ENCODE results near the gene MCIDAS. TPM values are rescaled to one million over a fixed set of nuclear protein-coding genes. Genes with fewer than 3 reads are reported as not detected.

The MCIDAS gene
- total RNA-seq: not detected in 2 replicates

GRCh38 chr5:55226934-55227663 lies at the start of gene MCIDAS:
Gene MCIDAS (minus strand): TSS chr5:55227315. CDS start chr5:55227138, 177 bp downstream.

GRCh38 chr5:55232985-55233928 lies 6.1 kb upstream of the MCIDAS start, which contains the start of gene CCNO:
Gene CCNO (minus strand): TSS chr5:55233608. CDS start chr5:55233523, 85 bp downstream.

GRCh38 chr5:55172937-55173686 lies 54.0 kb downstream of the MCIDAS start, which contains the start of gene CDC20B:
Gene CDC20B (minus strand): TSS chr5:55173177. CDS start chr5:55173000, 177 bp downstream.

Other genes starting within 250 kb of the MCIDAS start
- 1.8 and 16.4 TPM in 2 replicates for gene ESM1, start 241.7 kb downstream of the MCIDAS start, total RNA-seq
- not detected in 2 replicates for gene GZMK, start 203.1 kb downstream of the MCIDAS start, total RNA-seq
- gene GZMA, start 124.7 kb downstream of the MCIDAS start, total RNA-seq: not detected in 2 replicates
- gene GPX8, start 67.1 kb downstream of the MCIDAS start, total RNA-seq: 133 and 140 TPM in 2 replicates
- not detected in 2 replicates for gene CDC20B, start 54.1 kb downstream of the MCIDAS start, total RNA-seq
- gene CCNO, start 6.3 kb upstream of the MCIDAS start, total RNA-seq: 0.97 TPM in 1 of 2 replicates, not detected in the other
- 16.8 and 31.8 TPM in 2 replicates for gene DHX29, start 80.4 kb upstream of the MCIDAS start, total RNA-seq
- 30.5 and 60.3 TPM in 2 replicates for gene MTREX, start 80.7 kb upstream of the MCIDAS start, total RNA-seq

Data from cardiac atrium fibroblast (primary cell).